ENCODE results near the gene SEC23B. TPM values are rescaled to one million over a fixed set of nuclear protein-coding genes. Genes with fewer than 3 reads are reported as not detected.

Gene SEC23B
- total RNA-seq, 2 experiments from 2014 or later = 88.5 to 89.3 TPM

DNA sequence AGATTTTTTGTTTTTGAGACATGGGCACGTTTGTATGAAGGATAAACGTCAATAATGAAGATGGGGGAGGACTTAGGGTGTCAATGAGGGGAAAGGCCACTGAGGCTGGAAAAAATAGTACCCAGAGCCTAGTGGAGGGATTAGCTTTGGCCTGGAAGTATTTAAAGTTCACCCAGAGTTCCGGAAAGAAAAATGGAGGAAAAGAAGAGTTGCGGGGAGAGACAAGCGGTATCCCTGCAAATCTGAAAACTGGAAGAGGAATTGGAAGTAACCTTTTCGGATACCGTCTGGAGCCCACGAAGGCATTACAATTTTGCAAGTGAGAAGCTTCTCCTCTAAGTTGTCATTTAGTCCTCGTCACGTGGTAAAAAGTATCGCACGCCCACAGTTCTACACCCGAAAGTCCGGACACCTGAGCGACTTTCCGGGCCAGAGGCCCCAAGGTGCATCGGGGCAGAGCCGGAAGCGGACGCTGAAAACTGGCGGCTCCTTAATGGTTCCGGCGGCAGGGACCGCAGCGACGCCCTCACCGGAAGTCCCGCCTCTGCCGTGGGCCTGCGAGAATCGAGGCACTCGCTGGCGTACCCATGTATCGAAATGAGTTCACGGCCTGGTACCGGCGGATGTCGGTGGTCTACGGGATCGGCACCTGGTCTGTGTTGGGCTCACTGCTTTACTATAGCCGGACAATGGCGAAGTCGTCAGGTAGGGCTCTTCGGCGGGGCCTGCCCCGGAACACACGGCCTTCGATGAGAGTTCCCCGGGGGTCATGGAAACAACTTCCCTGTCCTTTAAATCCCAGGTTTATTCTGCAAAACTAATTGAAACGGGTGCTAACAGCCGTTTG, 59.4 kb downstream of the SEC23B start, which contains the start of gene SMIM26:
SMIM26 (plus strand) TSS at position 541 of the 847 bp plus-strand sequence; CDS start at position 588, 47 bp downstream.
- H3K9me3 Mint-ChIP-seq = no peaks in the 10 kb centered on the region
- no peaks in the 10 kb centered on the region for H3K27me3 Mint-ChIP-seq
- peak within 1 kb of the TSS; percentile 82 for H3K4me3 Mint-ChIP-seq
- intact Hi-C loops (cut with micrococcal nuclease) = loop anchor here (5.0 kb wide), 1 partner anchor 60 kb away; the partner anchor contains the start of gene SEC23B
- peak; percentile 96 for DNase-seq
- H3K4me1 Mint-ChIP-seq (ENCODE audit: low read depth) = peaks cover 8% of the 10 kb centered on the region
- H3K27ac Mint-ChIP-seq = peak within 1 kb of the TSS; percentile 98
- CTCF ChIA-PET = no interaction called here
- POLR2A ChIA-PET = interaction anchor here (0.7 to 1.8 kb wide), 5 partner anchors 11 to 297 kb away, joined by 3 to 13 read pairs (median 4); partner anchors contain the start of genes RBBP9 and SEC23B
- ATAC-seq = peak; percentile 99
- TF ChIP-seq, protein P1, sequence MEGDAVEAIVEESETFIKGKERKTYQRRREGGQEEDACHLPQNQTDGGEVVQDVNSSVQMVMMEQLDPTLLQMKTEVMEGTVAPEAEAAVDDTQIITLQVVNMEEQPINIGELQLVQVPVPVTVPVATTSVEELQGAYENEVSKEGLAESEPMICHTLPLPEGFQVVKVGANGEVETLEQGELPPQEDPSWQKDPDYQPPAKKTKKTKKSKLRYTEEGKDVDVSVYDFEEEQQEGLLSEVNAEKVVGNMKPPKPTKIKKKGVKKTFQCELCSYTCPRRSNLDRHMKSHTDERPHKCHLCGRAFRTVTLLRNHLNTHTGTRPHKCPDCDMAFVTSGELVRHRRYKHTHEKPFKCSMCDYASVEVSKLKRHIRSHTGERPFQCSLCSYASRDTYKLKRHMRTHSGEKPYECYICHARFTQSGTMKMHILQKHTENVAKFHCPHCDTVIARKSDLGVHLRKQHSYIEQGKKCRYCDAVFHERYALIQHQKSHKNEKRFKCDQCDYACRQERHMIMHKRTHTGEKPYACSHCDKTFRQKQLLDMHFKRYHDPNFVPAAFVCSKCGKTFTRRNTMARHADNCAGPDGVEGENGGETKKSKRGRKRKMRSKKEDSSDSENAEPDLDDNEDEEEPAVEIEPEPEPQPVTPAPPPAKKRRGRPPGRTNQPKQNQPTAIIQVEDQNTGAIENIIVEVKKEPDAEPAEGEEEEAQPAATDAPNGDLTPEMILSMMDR (IDR thresholded peaks at IDR 0.05) = no peak
- H3K36me3 Mint-ChIP-seq (ENCODE audit: low read depth) = peaks cover 38% of the 10 kb centered on the region

DNA sequence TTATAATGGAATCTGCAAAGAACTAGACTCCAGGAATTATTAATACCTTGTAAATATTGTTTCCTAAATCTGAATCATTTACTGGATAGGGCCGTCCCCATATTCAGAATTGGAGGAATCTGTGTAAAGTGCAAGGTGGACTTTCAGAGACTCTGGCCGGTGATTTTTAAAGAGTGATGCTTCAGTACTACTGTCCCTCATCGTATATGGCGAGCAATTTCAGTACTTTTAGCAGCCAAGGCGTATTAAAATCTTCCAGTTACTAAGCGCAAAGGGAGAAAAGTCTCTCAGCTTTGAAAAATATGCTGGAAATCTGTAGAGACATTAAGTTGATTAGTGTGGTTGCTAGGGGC, 60.0 kb downstream of the SEC23B start:
- CTCF ChIA-PET = no interaction called here
- H3K27me3 Mint-ChIP-seq = no peaks in the 10 kb centered on the region

DNA sequence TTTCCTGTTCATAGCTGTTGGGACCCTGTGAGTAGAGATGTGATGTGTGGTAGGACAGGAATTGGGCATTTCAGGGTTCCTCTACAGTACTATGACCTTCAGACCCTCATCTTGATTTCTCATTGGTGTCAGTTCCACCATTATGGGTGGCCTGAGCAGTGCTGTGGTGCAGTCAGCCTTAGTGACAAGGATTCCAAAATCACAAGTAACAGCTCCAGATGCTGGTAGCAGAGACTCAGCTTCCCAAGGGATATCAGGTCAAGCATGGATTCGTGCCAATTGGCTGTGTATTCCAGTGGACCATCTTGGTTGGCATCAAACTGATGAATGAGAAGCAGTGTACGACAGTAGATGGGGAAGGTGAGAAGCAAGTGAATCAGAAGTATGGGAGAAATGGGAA, 63.3 kb downstream of the SEC23B start:
- Mint-ChIP-seq H3K4me3 (no peak overlapping the region), H3K4me1 (ENCODE audit: low read depth) (peaks cover 12% of the 10 kb centered on the region), H3K9me3 (no peaks in the 10 kb centered on the region), H3K27me3 (no peaks in the 10 kb centered on the region), H3K27ac (peak overlapping the region; percentile 5), H3K36me3 (ENCODE audit: low read depth) (peaks cover 32% of the 10 kb centered on the region)
- intact Hi-C loops (cut with micrococcal nuclease) = no loop called here
- CTCF ChIA-PET = no interaction called here
- TF ChIP-seq, protein P1 (IDR thresholded peaks at IDR 0.05) = no peak
- POLR2A ChIA-PET = no interaction called here
- ATAC-seq = no peak
- DNase-seq = no peak

More for the DNA sequence above, 60.0 kb downstream of the SEC23B start:
- TF ChIP-seq, protein P1 (IDR thresholded peaks at IDR 0.05) = no peak
- intact Hi-C loops (cut with micrococcal nuclease) = loop anchor here (5.0 kb wide), 1 partner anchor 60 kb away; the partner anchor contains the start of gene SEC23B
- Mint-ChIP-seq H3K36me3 (ENCODE audit: low read depth) (peaks cover 36% of the 10 kb centered on the region), H3K9me3 (no peaks in the 10 kb centered on the region), H3K4me3 (peak overlapping the region; percentile 82), H3K27ac (peak overlapping the region; percentile 98), H3K4me1 (ENCODE audit: low read depth) (peaks cover 12% of the 10 kb centered on the region)
- POLR2A ChIA-PET = interaction anchor here (1.4 kb wide), 1 partner anchor 61 kb away, joined by 3 read pairs; no protein-coding TSS in a partner anchor
- ATAC-seq (no peak), DNase-seq (no peak)

DNA sequence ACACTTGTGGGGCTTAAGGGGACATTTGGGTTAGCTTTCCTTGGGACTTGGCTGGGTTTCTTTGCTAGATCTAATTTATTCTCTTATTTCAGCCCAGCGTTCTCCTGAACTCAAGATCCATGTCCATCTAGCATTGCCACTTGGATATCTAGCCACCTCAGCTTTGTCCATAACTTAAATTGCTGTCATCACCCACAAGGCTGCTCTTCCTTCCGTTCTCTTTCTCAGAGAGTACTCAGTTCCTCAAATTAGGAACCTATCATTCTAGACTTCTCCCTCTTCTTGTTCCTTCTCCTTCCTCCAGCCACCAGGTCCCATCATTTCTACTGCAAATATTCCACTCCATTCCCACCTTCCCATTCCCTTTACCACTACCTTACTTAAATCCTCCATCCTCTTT, 63.8 kb downstream of the SEC23B start:
- Mint-ChIP-seq H3K4me3 (no peak overlapping the region), H3K27me3 (no peaks in the 10 kb centered on the region), H3K9me3 (no peaks in the 10 kb centered on the region), H3K36me3 (ENCODE audit: low read depth) (peaks cover 31% of the 10 kb centered on the region), H3K4me1 (ENCODE audit: low read depth) (peaks cover 9% of the 10 kb centered on the region), H3K27ac (no peak overlapping the region)
- DNase-seq = no peak
- intact Hi-C loops (cut with micrococcal nuclease) = no loop called here
- ChIA-PET CTCF (no interaction called here), POLR2A (no interaction called here)
- no peak for ATAC-seq
- TF ChIP-seq, protein P1 (IDR thresholded peaks at IDR 0.05) = no peak

DNA sequence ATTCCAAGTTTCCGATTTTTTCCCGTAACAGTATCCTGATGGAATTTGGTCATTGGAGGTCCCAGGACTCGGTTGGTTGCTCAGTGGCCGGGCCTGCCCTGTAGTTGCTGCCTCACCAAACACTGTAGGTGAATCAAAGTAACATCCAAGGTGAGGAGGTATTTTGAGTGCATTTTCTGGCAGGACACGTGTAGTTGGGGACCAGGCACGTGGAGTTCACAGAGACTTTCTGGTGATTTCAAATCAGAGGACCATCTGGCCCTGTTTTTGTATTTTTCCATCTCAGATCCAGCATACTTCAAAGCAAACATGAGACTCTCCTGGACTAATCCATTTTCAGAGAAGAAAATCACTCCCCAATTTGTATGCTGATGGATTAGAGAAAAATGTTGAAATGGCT, 70.2 kb downstream of the SEC23B start:
- TF ChIP-seq, protein P1 (IDR thresholded peaks at IDR 0.05) = no peak
- Mint-ChIP-seq H3K9me3 (no peaks in the 10 kb centered on the region), H3K4me3 (no peak overlapping the region), H3K27me3 (no peaks in the 10 kb centered on the region), H3K4me1 (ENCODE audit: low read depth) (peaks cover 4% of the 10 kb centered on the region), H3K27ac (no peak overlapping the region), H3K36me3 (ENCODE audit: low read depth) (no peaks in the 10 kb centered on the region)
- intact Hi-C loops (cut with micrococcal nuclease) = no loop called here
- no peak for ATAC-seq
- DNase-seq = no peak
- ChIA-PET POLR2A (interaction anchor here (0.6 kb wide), 1 partner anchor 17 kb away, joined by 3 read pairs; no protein-coding TSS in a partner anchor), CTCF (no interaction called here)
